Neural crest cell (in vitro differentiated cells): ENCODE results near the gene PRR33. TPM values are rescaled to one million over a fixed set of nuclear protein-coding genes. Genes with fewer than 3 reads are reported as not detected.

Experiments used
- DNase-seq: peaks from one replicate; pipeline ENCODE4 v3.0.0; 2021; ENCODE audit warnings: low read depth, mixed read lengths, low spot score
- H3K27ac Mint-ChIP-seq: one replicate; pipeline ENCODE4 v1.8.0; 2021; ENCODE audit warnings: mild to moderate bottlenecking, mixed read lengths; ENCODE audit not compliant: unreplicated experiment
- H3K27me3 Mint-ChIP-seq: 2 replicates; pipeline ENCODE4 v1.8.0; 2021; ENCODE audit warnings: low read depth, mild to moderate bottlenecking, mixed read lengths
- H3K36me3 Mint-ChIP-seq: 2 replicates; pipeline ENCODE4 v1.8.0; 2021; ENCODE audit warnings: low read depth, mild to moderate bottlenecking, mixed read lengths
- H3K4me1 Mint-ChIP-seq: 2 replicates; pipeline ENCODE4 v1.8.0; 2021; ENCODE audit warnings: mixed read lengths
- H3K4me3 Mint-ChIP-seq: one replicate; pipeline ENCODE4 v1.8.0; 2021; ENCODE audit warnings: mild to moderate bottlenecking, mixed read lengths
- H3K9me3 Mint-ChIP-seq: 2 replicates; pipeline ENCODE4 v1.8.0; 2021; ENCODE audit warnings: mixed read lengths
- CTCF ChIP-seq: fragments of 200-600 bp; sonication (generic); conservative IDR thresholded peaks from 2 replicates; pipeline ENCODE4 v1.5.0; 2021; ENCODE audit warnings: antibody characterized with exemption, mild to moderate bottlenecking
- total RNA-seq: library from RNA; stranded (reverse); gene quantifications from 2 replicates; pipeline ENCODE4 v1.2.1, GENCODE V29; 2021

Gene PRR33
- total RNA-seq, 1 donor from 2014 or later = not detected

DNA sequence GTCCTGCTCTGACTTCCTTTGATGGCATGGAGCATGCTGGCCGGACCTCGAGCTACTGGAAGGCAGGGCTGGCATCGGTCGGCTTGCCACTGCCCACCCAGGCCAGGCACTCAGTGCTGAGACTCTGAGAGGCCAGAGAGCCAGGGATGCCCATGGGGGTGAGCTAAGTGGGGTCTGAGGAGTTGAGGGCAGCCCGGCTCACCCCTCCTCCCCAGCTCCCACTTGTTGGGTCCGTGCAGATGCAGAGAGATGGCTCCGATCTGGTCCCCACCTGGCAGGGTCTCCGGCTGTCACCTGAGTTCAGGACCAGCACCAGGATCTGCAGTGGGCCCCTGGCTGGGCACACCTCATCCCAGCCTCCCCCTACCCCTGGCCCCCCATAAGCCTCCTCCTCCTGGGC lies 25.5 kb downstream of the PRR33 start:
- Mint-ChIP-seq H3K36me3 (no peaks in the 10 kb centered on the region), H3K27me3 (peaks cover 5% of the 10 kb centered on the region), H3K27ac (no peak overlapping the region), H3K9me3 (no peaks in the 10 kb centered on the region), H3K4me1 (peaks cover 11% of the 10 kb centered on the region), H3K4me3 (no peak overlapping the region)
- TF ChIP-seq CTCF = no peak
- DNase-seq = no peak

DNA sequence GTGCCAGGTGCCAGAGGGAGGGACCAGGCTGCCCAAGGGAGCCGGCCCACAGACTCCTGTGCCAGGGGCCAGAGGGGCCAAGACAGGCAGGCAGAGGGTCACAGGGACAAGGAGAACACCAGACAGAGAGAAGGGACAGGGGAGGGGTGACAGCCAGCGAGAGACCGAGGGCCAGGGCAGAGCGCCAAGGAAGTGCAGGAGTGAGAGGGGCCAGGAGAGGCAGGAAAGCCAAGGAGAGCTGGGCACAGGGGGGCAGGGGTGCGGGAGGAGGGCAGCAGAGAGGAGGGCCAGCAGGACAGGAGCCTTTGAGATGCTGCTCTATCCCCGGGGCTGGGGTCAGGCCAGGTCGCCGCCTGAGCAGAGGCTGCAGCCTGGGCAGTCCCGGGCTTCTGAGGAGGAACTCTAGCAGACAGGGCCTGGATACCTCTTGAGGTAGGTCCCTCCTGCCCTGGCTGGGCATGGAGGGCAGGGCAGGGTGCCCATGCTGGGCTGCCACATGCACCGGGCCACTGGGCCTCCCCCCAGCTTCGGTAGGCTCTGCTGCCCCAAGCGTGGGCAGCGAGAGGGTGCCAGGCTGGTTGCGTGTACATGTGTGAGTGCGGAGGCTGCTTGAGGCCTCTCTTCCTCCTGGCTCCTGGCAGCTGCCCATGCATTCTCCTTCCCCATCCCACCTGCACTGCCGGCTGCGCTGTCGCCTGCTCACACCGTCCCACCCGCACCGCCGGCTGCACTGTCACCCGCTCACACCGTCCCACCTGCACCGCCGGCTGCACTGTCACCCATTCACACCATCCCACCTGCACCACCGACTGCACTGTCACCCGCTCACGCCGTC lies 26.6 kb downstream of the PRR33 start:
- Mint-ChIP-seq H3K9me3 (no peaks in the 10 kb centered on the region), H3K4me1 (peaks cover 7% of the 10 kb centered on the region), H3K4me3 (no peak overlapping the region), H3K27me3 (peaks cover 2% of the 10 kb centered on the region), H3K27ac (no peak overlapping the region), H3K36me3 (no peaks in the 10 kb centered on the region)
- DNase-seq = no peak
- no peak for TF ChIP-seq CTCF

DNA sequence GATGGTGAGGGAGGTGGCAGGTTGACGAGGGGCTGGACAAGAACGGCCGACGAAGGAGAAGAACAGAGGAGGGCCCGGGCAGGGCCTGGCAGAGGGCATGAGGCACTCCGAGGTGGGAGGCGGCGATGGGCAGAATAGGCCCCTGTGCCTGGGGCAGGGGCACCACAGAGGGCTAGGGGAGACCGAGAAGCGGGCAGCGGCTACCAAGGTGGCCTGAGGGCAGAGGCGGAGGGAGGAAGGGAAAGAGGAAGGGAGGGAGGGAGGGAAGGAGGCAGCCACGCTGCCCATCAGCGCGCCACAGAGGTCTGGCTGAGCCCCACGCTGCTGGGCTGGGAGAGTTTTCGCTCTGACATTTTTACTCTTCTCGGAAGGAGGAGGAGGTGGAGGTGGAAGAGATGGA lies 27.5 kb downstream of the PRR33 start:
- peaks cover 7% of the 10 kb centered on the region for H3K4me1 Mint-ChIP-seq
- H3K27me3 Mint-ChIP-seq = peaks cover 2% of the 10 kb centered on the region
- no peaks in the 10 kb centered on the region for H3K36me3 Mint-ChIP-seq
- H3K27ac Mint-ChIP-seq = peak overlapping the region; percentile 62
- no peak for TF ChIP-seq CTCF
- H3K9me3 Mint-ChIP-seq = no peaks in the 10 kb centered on the region
- no peak overlapping the region for H3K4me3 Mint-ChIP-seq
- DNase-seq = no peak

DNA sequence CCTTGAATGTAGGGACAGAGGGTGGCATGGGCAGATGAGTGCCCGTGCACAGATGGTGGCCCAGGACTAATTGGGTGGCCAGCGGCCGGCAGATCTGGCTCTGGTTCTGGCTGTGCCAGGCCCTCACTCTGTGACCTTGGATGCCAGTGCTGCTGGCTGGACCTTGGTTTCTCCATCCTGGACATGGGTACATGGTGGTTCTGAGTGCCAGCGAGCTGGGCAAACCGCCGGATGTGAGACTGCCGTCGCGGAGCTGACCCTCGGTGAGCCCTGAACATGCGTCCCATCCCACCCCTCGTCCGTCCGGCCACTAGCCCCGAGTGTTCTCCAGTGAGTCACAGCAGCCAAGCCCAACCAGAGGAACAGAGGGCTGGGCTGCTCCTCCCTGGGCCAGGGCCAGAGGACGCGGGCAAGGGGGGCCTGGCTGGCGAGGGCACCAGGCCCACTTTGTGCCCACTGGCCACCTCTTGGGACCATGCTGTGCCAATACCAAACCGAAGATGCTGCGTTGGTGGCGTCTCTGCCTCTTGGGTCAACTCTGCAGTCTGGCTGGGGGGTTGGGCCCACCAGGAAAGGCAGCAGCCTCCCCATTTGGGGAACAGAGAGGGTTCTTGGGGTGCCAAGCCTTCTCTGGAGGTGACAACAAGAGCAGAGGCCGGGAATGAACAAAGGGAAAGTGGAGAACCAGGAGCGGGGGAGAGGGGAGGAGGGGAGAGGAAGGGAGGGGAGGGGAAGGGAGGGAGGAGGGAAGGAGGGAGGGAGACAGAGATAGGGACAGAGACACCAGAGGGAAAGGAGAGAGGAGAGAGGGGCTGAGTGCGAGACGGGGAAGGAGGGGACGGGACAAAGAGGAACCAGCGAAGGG lies 28.1 kb downstream of the PRR33 start:
- H3K36me3 Mint-ChIP-seq = no peaks in the 10 kb centered on the region
- peaks cover 7% of the 10 kb centered on the region for H3K4me1 Mint-ChIP-seq
- peak; percentile 48 for DNase-seq

More for the DNA sequence above, 28.1 kb downstream of the PRR33 start:
- H3K27ac Mint-ChIP-seq = peak overlapping the region; percentile 62
- H3K4me3 Mint-ChIP-seq = no peak overlapping the region
- peaks cover 2% of the 10 kb centered on the region for H3K27me3 Mint-ChIP-seq
- no peak for TF ChIP-seq CTCF
- H3K9me3 Mint-ChIP-seq = no peaks in the 10 kb centered on the region
